Large intestine (tissue), 3 donors: Measurements from ENCODE around the gene BBS4. TPM values are rescaled to one million over a fixed set of nuclear protein-coding genes. Genes with fewer than 3 reads are reported as not detected.
"Not testable (repeated sequence)": the region's sequence is repeated elsewhere in the genome, so short reads cannot be mapped to it uniquely, and the experiment has no call there.

Experiments
- DNase-seq, 2 donors: peaks; one replicate each; pipeline versions ENCODE4 v3.0.0 to v3.0.0-alpha.2; 2013
- H3K27ac ChIP-seq: one replicate; pipeline ENCODE4 v1.5.1; 2013; ENCODE audit warnings: low read length
- H3K27me3 ChIP-seq: 2 replicates; pipeline ENCODE4 v1.6.1; 2013; ENCODE audit warnings: low read length; ENCODE audit not compliant: control insufficient read depth, insufficient read depth
- H3K36me3 ChIP-seq: 2 replicates; pipeline ENCODE4 v1.6.1; 2013; ENCODE audit warnings: low read length; ENCODE audit not compliant: control insufficient read depth, insufficient read depth
- H3K4me1 ChIP-seq: one replicate; pipeline ENCODE4 v1.6.1; 2013; ENCODE audit warnings: low read length; ENCODE audit not compliant: control insufficient read depth, insufficient read depth
- H3K4me3 ChIP-seq: one replicate; pipeline ENCODE4 v1.5.1; 2013; ENCODE audit warnings: low read length
- H3K9me3 ChIP-seq: one replicate; pipeline ENCODE4 v1.6.1; 2013; ENCODE audit warnings: mild to moderate bottlenecking, low read depth, low read length, moderate library complexity; ENCODE audit not compliant: control insufficient read depth
- WGBS: methylation state at CpG from one replicate; pipeline ENCODE4 v1.1.5; 2013; ENCODE audit warnings: low lambda C conversion rate; ENCODE audit not compliant: insufficient coverage; 5-methylcytosine and 5-hydroxymethylcytosine counted together
- polyA plus RNA-seq: library from polyadenylated mRNA; unstranded; fragments of 120-200 nt; gene quantifications from one replicate; pipeline ENCODE4 v1.2.1, GENCODE V29; 2013

The BBS4 gene
- polyA plus RNA-seq, 1 donor = 24.7 TPM

- not testable (repeated sequence) for H3K27me3 ChIP-seq, H3K9me3 ChIP-seq, H3K36me3 ChIP-seq, H3K27ac ChIP-seq, DNase-seq, H3K4me3 ChIP-seq, H3K4me1 ChIP-seq
- WGBS = no CpG with 5 or more reads among the region's 11 CpGs
Observed at GRCh38 chr15:72665706-72666105, 20.3 kb upstream of the BBS4 start.

- DNase-seq, H3K36me3 ChIP-seq, H3K9me3 ChIP-seq, H3K4me3 ChIP-seq, H3K4me1 ChIP-seq, H3K27me3 ChIP-seq, H3K27ac ChIP-seq: not testable (repeated sequence)
- WGBS = no CpG with 5 or more reads among the region's 6 CpGs
Observed at GRCh38 chr15:72669803-72670202, 16.2 kb upstream of the BBS4 start.

- H3K4me3 ChIP-seq = peak overlapping the region; percentile 25
- DNase-seq = peak; percentile 59 to 89
- H3K9me3 ChIP-seq = not testable (repeated sequence)
Observed at GRCh38 chr15:72670656-72671352, 15.2 kb upstream of the BBS4 start.

GRCh38 chr15:72671525-72671924 lies 14.5 kb upstream of the BBS4 start:
- Histone ChIP-seq H3K27ac (no peak overlapping the region), H3K4me3 (no peak overlapping the region), H3K9me3 (no peaks in the 10 kb centered on the region), H3K27me3 (peaks cover 15% of the 10 kb centered on the region), H3K4me1 (no peaks in the 10 kb centered on the region), H3K36me3 (no peaks in the 10 kb centered on the region)
- no peak for DNase-seq
- no CpG with 5 or more reads among the region's 3 CpGs for WGBS

More at GRCh38 chr15:72670656-72671352, 15.2 kb upstream of the BBS4 start:
- not testable (repeated sequence) for H3K27ac ChIP-seq, H3K36me3 ChIP-seq, H3K4me1 ChIP-seq, H3K27me3 ChIP-seq
- no CpG with 5 or more reads among the region's 8 CpGs for WGBS

GRCh38 chr15:72676838-72677237 lies 9.2 kb upstream of the BBS4 start:
- no peak for DNase-seq
- no CpG with 5 or more reads among the region's 4 CpGs for WGBS
- Histone ChIP-seq H3K4me3 (no peak overlapping the region), H3K9me3 (no peaks in the 10 kb centered on the region), H3K27ac (no peak overlapping the region), H3K36me3 (no peaks in the 10 kb centered on the region), H3K4me1 (no peaks in the 10 kb centered on the region), H3K27me3 (peaks cover 38% of the 10 kb centered on the region)

- no peak overlapping the region for H3K4me3 ChIP-seq
- H3K9me3 ChIP-seq = no peaks in the 10 kb centered on the region
- H3K27me3 ChIP-seq = peaks cover 28% of the 10 kb centered on the region
- WGBS = no CpG with 5 or more reads among the region's 3 CpGs
- no peak overlapping the region for H3K27ac ChIP-seq
- DNase-seq = no peak
- no peaks in the 10 kb centered on the region for H3K4me1 ChIP-seq
- H3K36me3 ChIP-seq = no peaks in the 10 kb centered on the region
Observed at GRCh38 chr15:72680931-72681330, 5.1 kb upstream of the BBS4 start.

- Histone ChIP-seq H3K36me3 (no peaks in the 10 kb centered on the region), H3K27ac (no peak overlapping the region), H3K27me3 (peaks cover 17% of the 10 kb centered on the region), H3K4me1 (no peaks in the 10 kb centered on the region), H3K9me3 (no peaks in the 10 kb centered on the region), H3K4me3 (no peak overlapping the region)
- WGBS = 100% methylated on average over 1 of the region's 3 CpGs
- DNase-seq = no peak
Observed at GRCh38 chr15:72682772-72683171, 3.2 kb upstream of the BBS4 start.

GRCh38 chr15:72685301-72685924 lies 594 bp upstream of the BBS4 start:
- WGBS = no CpG with 5 or more reads among the region's 23 CpGs
- H3K9me3 ChIP-seq = no peaks in the 10 kb centered on the region
- peak overlapping the region; percentile 91 for H3K27ac ChIP-seq
- H3K4me3 ChIP-seq = peak overlapping the region; percentile 87
- H3K27me3 ChIP-seq = peaks cover 5% of the 10 kb centered on the region
- H3K4me1 ChIP-seq = no peaks in the 10 kb centered on the region
- DNase-seq = no peak
- H3K36me3 ChIP-seq = no peaks in the 10 kb centered on the region

- H3K27ac ChIP-seq = no peak overlapping the region
- H3K27me3 ChIP-seq = no peaks in the 10 kb centered on the region
- H3K9me3 ChIP-seq = no peaks in the 10 kb centered on the region
- H3K36me3 ChIP-seq = no peaks in the 10 kb centered on the region
- no peak for DNase-seq
- 100% methylated on average over 1 of the region's 5 CpGs for WGBS
- no peak overlapping the region for H3K4me3 ChIP-seq
- no peaks in the 10 kb centered on the region for H3K4me1 ChIP-seq
Observed at GRCh38 chr15:72688697-72689096, 2.7 kb downstream of the BBS4 start.

GRCh38 chr15:72690938-72691337 lies 4.9 kb downstream of the BBS4 start:
- Histone ChIP-seq H3K27ac (no peak overlapping the region), H3K27me3 (no peaks in the 10 kb centered on the region), H3K4me3 (no peak overlapping the region), H3K36me3 (no peaks in the 10 kb centered on the region), H3K9me3 (no peaks in the 10 kb centered on the region), H3K4me1 (no peaks in the 10 kb centered on the region)
- no peak for DNase-seq
- 88% methylated on average over 1 of the region's 5 CpGs for WGBS

- H3K27me3 ChIP-seq = no peaks in the 10 kb centered on the region
- no peaks in the 10 kb centered on the region for H3K36me3 ChIP-seq
- H3K9me3 ChIP-seq = no peaks in the 10 kb centered on the region
- no peak overlapping the region for H3K4me3 ChIP-seq
- H3K4me1 ChIP-seq = no peaks in the 10 kb centered on the region
- WGBS = no CpG with 5 or more reads among the region's 5 CpGs
- DNase-seq = no peak
- no peak overlapping the region for H3K27ac ChIP-seq
Observed at GRCh38 chr15:72698938-72699337, 12.9 kb downstream of the BBS4 start.
